Muscle of arm (tissue), 12 donors: ENCODE results near the gene MOV10L1. TPM values are rescaled to one million over a fixed set of nuclear protein-coding genes. Genes with fewer than 3 reads are reported as not detected.
A peak's percentile ranks its signal among the peaks of the same experiment; 100 is the strongest.
"Not testable (repeated sequence)": the region's sequence is repeated elsewhere in the genome, so short reads cannot be mapped to it uniquely, and the experiment has no call there.

Experiments used
- DNase-seq: peaks from one replicate; pipeline ENCODE4 v3.0.0-alpha.2; 2013
- polyA plus RNA-seq, 12 donors: library from polyadenylated mRNA; unstranded; fragments of 120-200 nt; gene quantifications; one replicate each; pipeline ENCODE4 v1.2.1, GENCODE V29; 2013; ENCODE audit not compliant: insufficient read length in 12 of 12

Gene MOV10L1
- polyA plus RNA-seq, 12 donors: 0.10 to 0.73 (median 0.49) TPM; not detected in 3

DNA sequence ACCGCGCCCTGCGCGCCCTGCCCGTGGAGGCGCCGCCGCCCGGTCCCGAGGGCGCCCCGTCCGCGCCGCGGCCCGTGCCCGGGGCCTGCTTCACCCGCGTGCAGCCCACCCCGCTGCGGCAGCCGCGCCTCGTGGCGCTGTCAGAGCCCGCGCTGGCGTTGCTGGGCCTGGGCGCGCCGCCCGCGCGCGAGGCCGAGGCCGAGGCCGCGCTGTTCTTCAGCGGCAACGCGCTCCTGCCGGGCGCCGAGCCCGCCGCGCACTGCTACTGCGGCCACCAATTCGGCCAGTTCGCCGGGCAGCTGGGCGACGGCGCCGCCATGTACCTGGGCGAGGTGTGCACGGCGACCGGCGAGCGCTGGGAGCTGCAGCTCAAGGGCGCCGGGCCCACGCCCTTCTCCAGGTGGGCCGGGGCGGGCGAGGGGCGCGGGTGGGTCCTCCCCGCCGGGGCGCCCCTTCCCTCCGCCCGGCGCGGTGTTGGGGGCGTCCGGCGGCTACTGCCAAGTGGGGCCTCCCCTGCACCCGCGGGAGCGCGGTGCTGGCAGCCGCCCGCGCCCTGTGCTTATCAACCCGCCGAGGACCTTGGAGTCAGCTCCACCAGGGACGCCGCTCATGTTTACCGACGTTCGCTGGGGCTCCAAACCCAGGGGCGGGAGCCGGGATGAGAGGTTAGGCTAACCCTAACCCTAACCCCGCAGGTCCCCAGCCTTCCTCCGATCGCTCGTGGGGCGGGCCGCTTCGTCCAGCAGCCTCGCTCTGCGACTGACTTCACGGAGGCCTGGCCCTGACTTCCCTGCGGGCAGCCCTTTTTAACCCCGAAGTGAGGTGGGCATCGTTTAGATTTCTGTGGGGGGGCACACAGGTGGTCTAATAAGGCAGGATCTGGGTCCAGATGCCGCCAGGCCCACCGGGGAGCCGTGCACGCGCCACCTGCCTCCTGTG lies 111.7 kb downstream of the MOV10L1 start:
- DNase-seq: no peak

DNA sequence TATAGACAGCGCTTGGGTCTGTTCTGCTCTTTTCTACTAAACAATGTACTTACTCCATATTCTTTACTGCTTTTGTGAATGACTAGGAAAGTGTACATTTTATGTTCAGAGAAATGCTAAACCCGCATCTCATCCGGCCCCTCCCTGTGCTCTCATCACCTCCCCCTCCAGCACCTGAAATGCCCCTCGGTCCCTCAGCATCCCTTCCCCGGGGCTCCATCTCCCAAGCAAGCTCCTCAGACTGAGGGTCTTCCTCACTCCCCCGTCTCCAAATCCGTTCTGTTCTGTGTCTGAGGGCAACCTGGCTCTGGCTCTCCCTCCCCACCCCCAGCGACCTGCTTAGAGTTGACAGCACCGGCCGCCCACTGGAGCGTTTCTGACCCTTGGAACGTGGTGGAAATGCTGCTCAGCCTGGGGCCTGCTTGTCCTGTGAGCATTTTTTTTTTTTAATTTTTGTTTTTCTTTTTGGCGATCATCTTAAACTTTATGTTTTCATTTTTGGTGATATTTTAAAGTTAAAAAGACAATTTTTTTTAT lies 112.4 kb downstream of the MOV10L1 start:
- DNase-seq: no peak

DNA sequence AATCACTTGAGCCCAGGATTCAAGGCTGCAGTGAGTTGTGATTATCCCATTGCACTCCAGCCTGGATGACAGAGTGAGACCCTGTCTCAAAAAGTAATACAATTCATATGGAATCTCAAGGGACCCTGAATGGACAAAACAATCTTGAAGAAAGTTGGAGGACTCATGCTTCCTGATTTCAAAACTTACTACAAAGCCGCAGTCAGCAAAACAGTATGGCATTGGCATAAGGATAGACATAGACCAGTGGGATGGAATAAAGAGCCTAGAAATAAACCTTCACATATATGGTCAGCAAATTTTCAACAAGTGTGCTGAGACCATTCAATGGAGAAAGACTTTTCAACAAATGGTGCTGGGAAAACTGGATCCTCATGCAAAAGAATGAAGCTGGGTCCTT lies 113.5 kb downstream of the MOV10L1 start:
- DNase-seq: no peak

DNA sequence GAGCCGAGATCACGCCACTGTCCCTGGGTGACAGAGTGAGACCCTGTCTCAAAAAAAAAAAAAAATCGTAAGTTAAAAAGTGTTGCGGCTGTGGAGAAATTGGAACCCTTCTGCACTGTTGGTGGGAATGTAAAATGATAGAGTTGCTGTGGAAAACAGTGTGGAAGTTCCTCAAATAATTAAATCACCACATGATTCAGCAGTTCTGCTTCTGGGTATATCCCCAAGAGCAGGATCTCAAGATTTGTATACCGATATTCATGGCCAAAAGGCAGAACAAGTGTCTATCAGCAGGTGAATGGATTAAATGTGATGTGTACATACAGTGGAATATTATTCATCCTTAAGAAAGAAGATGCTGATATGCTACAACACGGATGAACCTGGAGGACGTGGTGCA lies 114.8 kb downstream of the MOV10L1 start:
- no peak for DNase-seq

DNA sequence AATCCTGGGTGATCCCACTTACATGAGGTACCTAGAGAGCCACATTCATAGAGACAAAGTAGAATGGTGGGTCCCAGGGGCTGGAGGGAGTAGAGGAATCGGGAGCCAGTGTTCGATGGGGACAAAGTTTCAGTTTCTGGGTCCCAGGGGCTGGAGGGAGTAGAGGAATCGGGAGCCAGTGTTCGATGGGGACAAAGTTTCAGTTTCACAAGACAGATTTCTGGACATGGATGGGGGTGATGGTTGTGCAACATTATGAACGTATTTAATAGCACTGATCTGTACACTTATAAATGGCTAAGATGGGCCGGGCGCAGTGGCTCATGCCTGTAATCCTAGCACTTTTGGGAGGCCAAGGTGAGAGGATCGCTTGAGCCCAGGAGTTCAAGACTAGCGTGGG lies 115.2 kb downstream of the MOV10L1 start:
- DNase-seq: not testable (repeated sequence)

DNA sequence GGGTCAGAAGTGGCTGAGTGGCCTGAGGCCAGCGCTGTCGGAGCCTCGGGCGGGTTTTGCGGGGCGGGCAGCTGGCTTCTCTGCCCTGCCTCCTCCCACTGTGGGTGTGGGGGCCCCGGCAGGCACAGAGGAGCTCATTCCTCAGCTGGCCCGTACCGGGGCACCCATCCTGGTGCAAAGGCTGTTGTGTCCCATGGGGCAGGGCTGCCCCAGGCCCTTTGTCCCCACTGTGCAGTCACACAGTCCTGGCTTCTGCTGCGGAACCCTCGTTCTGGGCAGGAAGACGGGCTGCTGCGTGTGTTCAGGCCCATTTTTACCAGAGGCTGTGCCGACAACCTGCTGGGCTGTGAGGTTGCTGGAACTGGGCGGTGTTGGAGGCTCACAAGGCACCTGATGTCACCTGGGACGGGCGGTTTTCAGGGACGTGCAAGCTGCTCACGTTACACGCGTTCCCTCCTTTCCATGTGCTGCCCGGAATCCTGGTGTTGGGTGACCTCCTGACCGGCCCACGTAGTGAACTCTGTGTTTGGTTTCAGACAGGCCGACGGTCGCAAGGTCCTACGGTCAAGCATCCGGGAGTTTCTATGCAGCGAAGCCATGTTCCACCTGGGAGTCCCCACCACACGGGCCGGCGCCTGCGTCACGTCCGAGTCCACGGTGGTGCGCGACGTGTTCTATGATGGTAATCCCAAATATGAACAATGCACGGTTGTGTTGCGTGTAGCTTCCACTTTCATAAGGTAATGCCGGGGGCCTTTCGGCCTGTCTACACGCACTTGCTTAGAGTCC lies 116.2 kb downstream of the MOV10L1 start:
- DNase-seq: no peak

DNA sequence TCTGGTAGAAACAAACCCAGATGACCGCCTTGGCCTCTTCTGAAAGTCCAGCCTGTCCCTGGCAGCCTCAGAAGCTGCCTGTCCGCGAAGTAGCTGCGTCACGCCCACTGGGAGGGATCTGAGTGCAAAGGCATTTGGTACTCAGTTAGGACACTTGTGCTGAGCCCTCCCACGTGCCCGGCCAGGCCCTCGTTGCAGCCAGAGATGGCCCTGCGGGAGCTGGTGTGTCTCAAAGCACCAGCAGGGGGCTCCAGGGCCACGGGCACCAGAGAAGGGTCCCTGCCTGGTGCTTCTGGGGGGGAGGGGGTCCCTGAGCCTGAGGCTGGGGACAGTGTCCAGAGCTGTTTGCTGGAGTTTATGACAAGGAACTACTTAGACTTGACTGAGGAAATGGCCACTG lies 116.8 kb downstream of the MOV10L1 start:
- DNase-seq: no peak

DNA sequence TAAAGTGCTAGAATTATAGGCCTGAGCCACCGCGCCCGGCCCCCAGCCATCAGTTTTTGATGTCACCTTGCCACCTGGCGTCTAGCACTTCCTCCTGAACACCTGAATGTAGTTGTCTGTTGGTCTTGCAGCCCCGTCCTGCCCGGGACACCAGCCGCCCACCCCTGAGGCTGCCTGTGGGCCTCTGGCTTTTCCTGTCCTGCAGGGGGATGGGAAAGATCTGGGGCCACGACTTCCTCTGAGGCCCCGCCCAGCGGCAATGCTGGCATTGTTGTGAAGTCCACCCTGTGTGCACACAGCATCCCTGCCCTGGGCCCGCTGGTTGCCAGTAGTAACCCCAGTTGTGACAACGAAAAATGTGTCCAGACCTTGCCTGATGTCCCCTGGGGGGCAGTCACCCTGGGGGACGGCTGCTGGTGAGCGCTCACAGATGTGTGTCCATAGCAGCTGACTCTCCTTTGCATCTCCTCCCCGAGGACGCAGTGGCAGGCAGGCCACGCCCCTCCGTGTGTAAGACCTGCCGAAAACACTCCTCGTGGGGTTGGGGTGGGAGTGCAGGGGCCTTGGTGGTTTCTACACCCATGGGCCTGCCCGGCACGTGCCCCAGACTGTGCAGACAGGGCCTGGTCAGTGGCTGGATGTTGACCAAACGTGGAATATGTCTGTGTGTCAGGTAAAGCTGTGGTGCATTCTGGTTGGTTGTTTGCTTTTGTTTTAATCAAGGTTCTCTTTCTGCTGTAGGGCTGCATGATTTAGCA lies 117.8 kb downstream of the MOV10L1 start:
- DNase-seq: no peak

DNA sequence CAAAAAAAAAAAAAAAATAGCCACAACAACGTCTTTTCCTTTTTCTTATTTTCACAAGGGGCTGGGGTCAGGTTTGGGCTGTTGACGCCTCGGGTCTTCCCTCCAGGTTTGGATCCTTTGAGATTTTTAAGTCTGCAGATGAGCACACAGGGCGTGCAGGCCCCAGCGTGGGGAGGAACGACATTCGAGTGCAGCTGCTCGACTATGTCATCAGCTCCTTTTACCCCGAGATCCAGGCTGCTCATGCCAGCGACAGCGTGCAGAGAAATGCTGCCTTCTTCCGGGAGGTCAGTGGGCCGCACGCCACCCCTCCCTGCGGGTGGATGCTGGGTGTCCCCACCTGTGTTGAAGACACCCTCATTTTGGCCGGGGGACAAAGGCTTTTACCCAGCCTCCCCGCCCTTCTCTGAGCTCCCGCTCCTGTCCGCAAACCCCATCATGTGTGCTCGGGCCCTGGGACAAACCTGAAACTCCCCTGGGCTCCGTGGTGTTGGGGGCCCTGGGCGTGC lies 118.7 kb downstream of the MOV10L1 start:
- no peak for DNase-seq

DNA sequence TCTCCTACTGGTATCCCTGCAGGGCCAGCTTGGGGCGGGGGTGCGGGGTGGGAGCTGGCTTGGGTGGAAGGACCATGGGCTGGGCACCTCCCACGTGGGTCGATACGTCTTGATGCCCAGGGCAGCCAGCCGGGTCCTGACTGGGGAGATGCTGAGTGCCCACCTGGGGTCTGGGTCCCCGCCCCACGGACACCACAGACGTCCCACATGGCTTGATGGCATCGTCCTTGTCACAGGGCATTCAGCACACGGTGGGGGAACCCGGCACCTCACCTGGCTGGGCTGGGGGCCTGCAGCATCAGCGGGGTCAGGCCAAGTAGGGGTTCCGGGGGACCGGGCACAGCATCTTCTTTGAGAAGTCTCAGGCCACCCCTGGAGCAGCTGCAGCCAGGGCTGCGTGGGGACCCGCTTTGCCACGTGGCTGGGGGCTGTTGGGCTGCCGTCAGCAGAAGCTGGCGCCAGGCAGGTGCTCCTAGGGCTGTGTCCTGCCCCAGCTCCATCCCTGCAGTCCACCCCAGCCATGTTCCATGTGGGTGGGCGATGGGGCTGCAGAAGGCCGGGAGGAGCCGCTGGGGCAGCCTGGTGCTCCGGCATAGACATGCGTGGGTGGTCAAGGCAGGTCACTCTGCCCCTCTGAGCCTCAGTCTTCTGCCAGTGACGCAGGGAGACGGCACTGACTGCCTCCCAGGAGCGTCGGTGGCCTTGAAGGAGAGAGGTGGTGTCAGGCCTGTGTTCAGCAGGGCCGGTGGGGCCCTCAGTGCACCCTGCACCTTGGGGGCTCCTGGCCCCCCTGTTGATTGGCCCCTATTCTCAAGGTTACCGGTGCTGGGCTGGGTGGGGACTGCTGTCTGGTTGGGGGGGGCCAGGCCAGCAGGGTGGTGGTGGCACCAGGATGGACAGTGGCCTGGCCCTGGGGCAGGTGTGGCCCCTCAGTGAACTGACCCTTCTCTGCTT lies 119.4 kb downstream of the MOV10L1 start:
- no peak for DNase-seq

DNA sequence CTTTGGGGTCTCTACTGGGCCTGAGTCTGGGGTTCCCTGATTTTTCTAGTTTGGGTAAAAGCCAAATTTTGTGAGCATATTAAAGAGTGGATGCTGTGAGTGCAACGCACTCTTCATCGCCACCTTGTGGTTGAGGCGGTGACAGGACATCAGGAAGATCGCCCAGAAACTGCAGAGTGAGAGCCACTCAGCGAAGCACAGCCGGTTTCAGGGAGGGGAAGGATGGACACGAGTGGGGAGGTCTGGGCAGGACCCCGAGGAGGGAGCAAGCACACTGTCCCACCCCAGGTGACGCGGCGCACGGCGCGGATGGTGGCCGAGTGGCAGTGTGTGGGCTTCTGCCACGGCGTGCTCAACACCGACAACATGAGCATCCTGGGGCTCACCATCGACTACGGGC lies 120.1 kb downstream of the MOV10L1 start:
- peak; percentile 67 for DNase-seq

DNA sequence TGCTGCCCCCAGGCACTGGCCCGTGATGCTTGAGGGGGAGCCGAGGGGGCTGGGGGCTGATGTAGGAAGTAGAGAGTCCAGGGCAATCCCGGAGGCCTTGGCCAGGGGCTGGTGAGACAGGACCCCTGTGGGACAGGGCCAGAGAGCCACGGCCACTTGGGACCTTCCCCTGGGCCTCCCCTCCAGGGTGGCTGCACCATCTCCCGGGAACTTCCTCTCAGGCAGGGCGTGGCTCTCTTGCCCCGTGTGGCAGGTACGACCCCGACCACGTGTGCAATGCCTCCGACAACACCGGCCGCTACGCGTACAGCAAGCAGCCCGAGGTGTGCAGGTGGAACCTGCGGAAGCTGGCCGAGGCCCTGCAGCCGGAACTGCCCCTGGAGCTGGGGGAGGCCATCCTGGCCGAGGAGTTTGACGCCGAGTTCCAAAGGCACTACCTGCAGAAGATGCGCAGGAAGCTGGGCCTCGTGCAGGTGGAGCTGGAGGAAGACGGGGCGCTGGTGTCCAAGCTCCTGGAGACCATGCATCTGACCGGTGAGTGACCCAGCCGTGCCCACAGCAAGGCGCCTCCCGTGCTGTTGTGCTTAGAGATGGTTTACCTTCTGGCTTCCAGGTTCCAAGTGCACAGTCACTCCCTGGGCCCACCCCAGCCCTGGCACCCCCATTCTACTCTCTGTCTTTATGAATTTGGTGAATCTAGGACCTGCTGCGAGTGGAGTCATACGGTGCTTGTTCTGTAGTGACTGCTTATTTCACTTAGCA lies 120.8 kb downstream of the MOV10L1 start:
- no peak for DNase-seq

DNA sequence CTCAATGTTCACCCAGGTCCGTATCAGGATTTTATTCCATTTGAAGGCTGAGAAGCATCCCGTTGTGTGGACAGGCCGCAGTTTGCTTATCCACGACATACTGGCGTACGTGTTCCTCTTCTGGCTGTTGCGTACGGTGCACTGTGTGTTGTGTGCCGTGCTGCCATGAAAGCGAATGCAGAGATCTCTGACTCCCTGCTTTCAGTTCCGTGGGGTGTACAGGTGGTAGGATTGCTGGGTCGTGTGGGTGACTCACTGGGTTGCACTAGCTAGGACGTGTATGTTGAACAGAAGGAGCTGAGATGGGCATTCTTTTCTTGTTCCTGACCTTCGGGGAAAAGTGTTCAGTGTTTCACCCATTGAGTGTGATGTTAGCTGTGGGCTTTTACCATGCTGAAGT lies 121.3 kb downstream of the MOV10L1 start:
- DNase-seq: no peak

Other genes with a start within 250 kb of the MOV10L1 start
- 10 to 100 TPM in 11 of 12 donors, not detected in 1; 10.9 to 16.5 (median 12.7) TPM for gene ZBED4, start 236.2 kb upstream of the MOV10L1 start, polyA plus RNA-seq
- 10 to 100 TPM in 9 of 12 donors, 1 to 10 TPM in 2, not detected in 1; 6.3 to 17.2 (median 12.1) TPM for gene ALG12, start 171.6 kb upstream of the MOV10L1 start, polyA plus RNA-seq
- 10 to 100 TPM in 11 of 12 donors, not detected in 1; 11.1 to 29.8 (median 18.2) TPM for gene CRELD2, start 171.4 kb upstream of the MOV10L1 start, polyA plus RNA-seq
- 10 to 100 TPM in 8 of 12 donors, 1 to 10 TPM in 3, not detected in 1; 9.0 to 28.2 (median 11.3) TPM for gene PIM3, start 129.2 kb upstream of the MOV10L1 start, polyA plus RNA-seq
- under 1 TPM in 3 of 12 donors, not detected in 9; 0.07 to 0.92 (median 0.10) TPM for gene IL17REL, start 77.2 kb upstream of the MOV10L1 start, polyA plus RNA-seq
- not detected for gene TTLL8, start 31.7 kb upstream of the MOV10L1 start, polyA plus RNA-seq
- gene MLC1, start 4.6 kb upstream of the MOV10L1 start, polyA plus RNA-seq: 1 to 10 TPM in 4 of 12 donors, under 1 TPM in 6, not detected in 2; 0.59 to 3.3 (median 0.93) TPM
- under 1 TPM in 7 of 12 donors, not detected in 5; 0.05 to 0.43 (median 0.16) TPM for gene PANX2, start 80.7 kb downstream of the MOV10L1 start, polyA plus RNA-seq
- gene TRABD, start 95.9 kb downstream of the MOV10L1 start, polyA plus RNA-seq: 10 to 100 TPM in 11 of 12 donors, not detected in 1; 13.4 to 21.8 (median 15.0) TPM
- gene SELENOO, start 111.0 kb downstream of the MOV10L1 start, polyA plus RNA-seq: 10 to 100 TPM in 7 of 12 donors, 1 to 10 TPM in 4, not detected in 1; 7.9 to 18.4 (median 10.6) TPM
- gene TUBGCP6, start 155.0 kb downstream of the MOV10L1 start, polyA plus RNA-seq: 10 to 100 TPM in 11 of 12 donors, not detected in 1; 18.2 to 36.0 (median 28.9) TPM
- 10 to 100 TPM in 11 of 12 donors, not detected in 1; 10.6 to 40.6 (median 13.2) TPM for gene HDAC10, start 161.3 kb downstream of the MOV10L1 start, polyA plus RNA-seq
- 100 to 1,000 TPM in 1 of 12 donors, 10 to 100 TPM in 10, 1 to 10 TPM in 1; 9.0 to 156 (median 18.0) TPM for gene MAPK12, start 171.7 kb downstream of the MOV10L1 start, polyA plus RNA-seq
- gene MAPK11, start 180.4 kb downstream of the MOV10L1 start, polyA plus RNA-seq: 1 to 10 TPM in 11 of 12 donors, not detected in 1; 4.4 to 7.4 (median 5.5) TPM
- 100 to 1,000 TPM in 3 of 12 donors, 10 to 100 TPM in 8, not detected in 1; 67.3 to 124 (median 74.3) TPM for gene PLXNB2, start 217.6 kb downstream of the MOV10L1 start, polyA plus RNA-seq
- 10 to 100 TPM in 1 of 12 donors, 1 to 10 TPM in 9, not detected in 2; 4.0 to 11.9 (median 4.4) TPM for gene DENND6B, start 237.0 kb downstream of the MOV10L1 start, polyA plus RNA-seq